GM13976 (cell line): Measurements from ENCODE around the gene SFRP2.

Experiments
- DNase-seq: peaks from one replicate; pipeline ENCODE4 v3.0.0; 2012; ENCODE audit warnings: low spot score
- in situ Hi-C: fragments of 300-500 bp; cut with MboI; formaldehyde crosslinking; loops from one replicate; pipeline ENCODE4 v1.12.0; 2022; ENCODE audit warnings: low sequenced_read_pairs, mixed read lengths, inconsistent platforms; ENCODE audit not compliant: unreplicated experiment
- TF ChIP-seq, protein P1 (sequence below): IDR thresholded peaks from 2 replicates; pipeline ENCODE4 v1.5.1; 2012; ENCODE audit warnings: borderline replicate concordance, mild to moderate bottlenecking; ENCODE audit not compliant: insufficient read depth; ENCODE audit errors: extremely low read depth, missing control alignments, control extremely low read depth

Gene SFRP2

DNA sequence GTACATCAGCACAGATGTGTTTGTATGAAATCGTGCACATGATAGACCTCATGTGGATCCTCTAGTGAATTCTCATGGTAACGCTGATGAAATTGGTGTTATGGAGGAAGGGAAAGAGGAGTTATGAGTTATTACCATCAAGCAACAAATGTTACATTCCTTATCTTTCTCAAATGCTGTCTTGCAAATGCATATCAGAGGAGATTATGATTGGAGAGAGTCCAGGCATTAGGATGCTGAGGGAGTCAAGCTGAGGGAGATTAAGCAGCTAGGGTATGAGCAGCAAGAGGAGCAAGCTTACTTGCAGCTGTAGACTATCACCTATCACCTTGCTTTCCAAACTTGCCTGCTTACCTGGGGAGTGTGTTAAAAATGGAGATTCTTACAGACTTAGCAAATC, 36.8 kb upstream of the SFRP2 start:
- TF ChIP-seq, protein P1, sequence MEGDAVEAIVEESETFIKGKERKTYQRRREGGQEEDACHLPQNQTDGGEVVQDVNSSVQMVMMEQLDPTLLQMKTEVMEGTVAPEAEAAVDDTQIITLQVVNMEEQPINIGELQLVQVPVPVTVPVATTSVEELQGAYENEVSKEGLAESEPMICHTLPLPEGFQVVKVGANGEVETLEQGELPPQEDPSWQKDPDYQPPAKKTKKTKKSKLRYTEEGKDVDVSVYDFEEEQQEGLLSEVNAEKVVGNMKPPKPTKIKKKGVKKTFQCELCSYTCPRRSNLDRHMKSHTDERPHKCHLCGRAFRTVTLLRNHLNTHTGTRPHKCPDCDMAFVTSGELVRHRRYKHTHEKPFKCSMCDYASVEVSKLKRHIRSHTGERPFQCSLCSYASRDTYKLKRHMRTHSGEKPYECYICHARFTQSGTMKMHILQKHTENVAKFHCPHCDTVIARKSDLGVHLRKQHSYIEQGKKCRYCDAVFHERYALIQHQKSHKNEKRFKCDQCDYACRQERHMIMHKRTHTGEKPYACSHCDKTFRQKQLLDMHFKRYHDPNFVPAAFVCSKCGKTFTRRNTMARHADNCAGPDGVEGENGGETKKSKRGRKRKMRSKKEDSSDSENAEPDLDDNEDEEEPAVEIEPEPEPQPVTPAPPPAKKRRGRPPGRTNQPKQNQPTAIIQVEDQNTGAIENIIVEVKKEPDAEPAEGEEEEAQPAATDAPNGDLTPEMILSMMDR, result no peak
- in situ Hi-C loops, result no loop called here
- DNase-seq, result no peak

DNA sequence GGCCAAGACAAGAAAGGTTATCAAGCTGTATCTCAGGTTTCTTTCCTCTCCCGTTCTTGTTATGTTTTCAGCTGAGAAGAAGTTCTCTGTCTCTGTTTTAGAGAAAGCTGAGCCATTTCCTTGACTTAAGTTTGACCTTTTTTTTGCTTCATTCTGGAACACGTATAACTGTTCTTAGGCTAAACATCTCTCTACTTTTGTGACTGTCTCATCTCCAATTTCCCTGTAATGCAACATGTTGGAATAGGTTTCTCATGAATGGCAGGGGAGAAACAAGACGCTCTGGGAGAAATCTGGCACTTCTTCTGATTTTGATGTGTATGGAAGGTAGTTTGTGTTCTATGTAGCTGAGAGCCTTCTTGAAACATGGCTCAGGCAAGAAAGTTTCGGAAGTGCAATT, 36.2 kb upstream of the SFRP2 start:
- TF ChIP-seq, protein P1, result no peak
- no peak for DNase-seq
- in situ Hi-C loops, result no loop called here

DNA sequence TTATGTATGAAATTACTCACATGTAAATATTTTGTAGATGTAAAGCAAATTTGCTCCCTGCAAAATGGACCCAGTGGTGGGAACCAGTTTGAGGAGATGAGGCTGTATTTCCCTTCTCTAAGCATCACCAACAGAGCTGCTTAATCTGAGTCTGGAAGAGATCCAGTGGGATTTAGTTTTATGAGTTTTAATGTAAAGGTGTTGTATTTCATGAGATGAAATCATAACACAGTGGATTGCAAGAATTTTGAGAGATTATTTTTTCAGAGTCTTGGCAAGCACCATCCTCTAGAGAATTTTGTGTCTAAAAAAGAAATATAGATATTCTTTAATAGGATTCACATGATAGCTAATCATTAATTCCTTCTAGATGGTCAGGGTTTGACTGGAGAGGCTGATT, 35.6 kb upstream of the SFRP2 start:
- in situ Hi-C loops, result no loop called here
- TF ChIP-seq, protein P1, result no peak
- no peak for DNase-seq

DNA sequence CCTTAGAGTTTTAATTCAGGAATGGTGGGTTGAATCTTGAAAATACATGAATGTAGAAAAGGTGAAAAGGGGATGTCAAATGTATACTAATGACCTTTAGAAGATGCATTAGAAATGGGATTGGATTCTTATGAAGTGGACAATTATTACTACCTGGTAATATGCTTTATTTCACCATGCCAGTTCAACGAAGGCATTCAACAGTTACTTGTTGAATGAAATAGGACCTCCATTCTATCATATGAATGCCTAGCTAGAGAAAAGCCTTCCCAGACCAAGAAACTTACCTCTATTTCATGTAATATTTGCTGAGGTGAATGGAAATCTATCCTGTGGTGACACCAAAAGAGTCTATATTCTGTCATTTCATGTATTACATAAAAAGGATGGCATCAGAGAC, 34.6 kb upstream of the SFRP2 start:
- in situ Hi-C loops, result no loop called here
- TF ChIP-seq, protein P1, result no peak

DNA sequence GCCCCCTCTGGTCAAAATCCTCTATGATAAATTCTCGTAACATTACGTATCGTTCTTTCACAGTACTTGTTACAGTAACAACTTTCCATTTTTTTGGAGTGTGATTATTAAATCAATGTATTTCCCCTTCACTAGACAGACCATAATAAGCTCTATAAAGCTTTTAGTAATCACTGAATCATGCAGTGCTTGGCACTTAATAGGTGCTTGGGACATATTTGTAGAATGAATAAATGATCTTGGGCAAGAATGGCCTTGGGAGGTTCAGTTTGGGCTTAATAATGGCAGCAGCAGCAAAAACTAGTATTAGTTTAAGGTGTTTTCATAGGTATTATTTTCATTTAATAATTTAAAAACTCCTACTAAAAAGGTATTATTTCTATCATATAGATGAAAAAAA, 33.4 kb upstream of the SFRP2 start:
- DNase-seq, result no peak
- TF ChIP-seq, protein P1, result no peak
- in situ Hi-C loops, result no loop called here

More for the DNA sequence above, 34.6 kb upstream of the SFRP2 start:
- DNase-seq, result no peak

DNA sequence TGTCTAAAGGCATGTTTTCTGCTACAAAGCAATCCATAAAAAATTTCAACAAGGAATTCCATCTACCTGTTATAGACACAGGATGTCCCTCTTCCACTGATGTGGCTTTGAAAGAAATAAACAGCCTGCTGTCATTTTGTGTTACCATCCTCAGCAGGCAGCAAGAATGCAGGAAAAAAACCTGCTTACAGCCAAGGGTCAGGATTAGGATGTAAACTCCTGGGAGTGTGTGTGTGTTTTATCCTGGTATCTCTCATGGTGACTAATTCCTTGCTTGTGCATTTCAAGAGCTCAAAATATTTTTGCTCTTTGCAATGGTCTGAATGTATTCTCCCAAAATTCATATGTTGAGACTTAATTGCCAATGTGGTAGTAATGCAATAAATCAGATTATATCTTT, 28.6 kb upstream of the SFRP2 start:
- in situ Hi-C loops, result no loop called here
- DNase-seq, result no peak
- TF ChIP-seq, protein P1, result no peak

DNA sequence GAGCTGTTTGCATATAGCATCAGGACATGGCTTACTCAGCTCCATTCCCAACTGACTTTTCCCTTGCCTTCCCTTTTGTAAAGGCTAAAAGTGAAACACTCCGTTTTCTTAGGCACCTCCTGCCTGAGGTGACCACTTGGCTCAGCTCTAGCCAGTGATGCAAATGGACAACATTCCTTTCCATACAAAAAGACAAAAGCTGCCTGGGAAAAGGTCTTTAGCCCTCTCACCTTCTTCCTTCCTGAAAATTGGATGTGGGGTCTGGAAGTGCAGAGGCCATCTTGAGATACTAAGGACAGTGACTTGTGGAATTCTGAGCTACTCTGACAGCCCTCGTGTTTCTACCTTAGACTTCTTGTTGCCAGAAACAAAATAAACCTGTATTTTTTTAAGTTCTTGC, 27.7 kb upstream of the SFRP2 start:
- in situ Hi-C loops, result no loop called here
- TF ChIP-seq, protein P1, result no peak
- no peak for DNase-seq
